HCT116 (cell line): Measurements from ENCODE around the gene OVOL3. TPM values are rescaled to one million over a fixed set of nuclear protein-coding genes. Genes with fewer than 3 reads are reported as not detected.

ENCODE experiments used
- ATAC-seq: fragments of 200-7000 bp; cut with Tn5 transposase; 2 replicates; pipeline ENCODE4 v1.9.1; 2020; ENCODE audit warnings: mild to moderate bottlenecking, moderate library complexity
- Bru-seq: library from RNA; stranded (reverse); fragments of 400-500 nt; gene quantifications from one replicate; lab custom pipeline; 2021; lab: Mats Ljungman, UMichigan
- BruChase-seq, 2 experiments: library from RNA; stranded (reverse); fragments of 400-500 nt; gene quantifications; one replicate each; lab custom pipeline; 2021; lab: Mats Ljungman, UMichigan
- BruUV-seq: library from RNA; stranded (reverse); fragments of 400-500 nt; replicated peaks from 2 replicates; lab custom pipeline; 2021; lab: Mats Ljungman, UMichigan
- CTCF ChIA-PET: fragments of 300-600 bp; sonication (Branson Sonifier 250); formaldehyde crosslinking; loops from one replicate; lab custom pipeline; 2021; ENCODE audit warnings: antibody characterized with exemption; lab: Charles Lee
- POLR2A ChIA-PET: fragments of 300-600, 350-600 bp; sonication (Branson Sonifier 250); formaldehyde crosslinking; loops from one replicate; lab custom pipeline; 2021; ENCODE audit warnings: antibody characterized with exemption; lab: Charles Lee
- RAD21 ChIA-PET, 2 experiments: fragments of 300-600 bp; sonication (Branson Sonifier 250); formaldehyde crosslinking; loops; one replicate each; lab custom pipeline; 2023; ENCODE audit warnings: low total read pairs in 2 of 2; ENCODE audit not compliant: uncharacterized antibody in 2 of 2, unreplicated experiment in 2 of 2, low non-redundant PET in 1 of 2; lab: Charles Lee
- DNase-seq: peaks from one replicate; pipeline ENCODE4 v3.0.0-alpha.2; 2010; ENCODE audit warnings: low read depth, low spot score
- H2AFZ ChIP-seq: fragments of 200-600 bp; shearing (Covaris generic), sonication (generic); 2 replicates; pipeline ENCODE4 v1.6.1; 2017; ENCODE audit warnings: low read depth, mixed run types, mixed read lengths, antibody characterized with exemption, low read length; ENCODE audit not compliant: poor library complexity, severe bottlenecking
- H3K27ac ChIP-seq: 2 replicates; pipeline ENCODE4 v1.5.1; 2012; ENCODE audit warnings: low read depth, low read length
- H3K27me3 ChIP-seq: fragments of 200-600 bp; sonication (generic); 2 replicates; pipeline ENCODE4 v1.6.1; 2016; ENCODE audit warnings: mixed run types, low read length, mixed read lengths; ENCODE audit not compliant: insufficient read depth
- H3K36me3 ChIP-seq, 2 experiments: fragments of 200-500 bp in 1 of 2; fragments of 200-600 bp in 1 of 2; sonication (Bioruptor generic) in 1 of 2; sonication (generic) in 1 of 2; 2 replicates each; pipeline versions ENCODE4 v1.5.1 to v1.6.1; 2014 to 2016; ENCODE audit warnings: low read length in 2 of 2, inconsistent platforms in 1 of 2, mixed read lengths in 1 of 2, mixed run types in 1 of 2; ENCODE audit not compliant: insufficient read depth in 2 of 2, control insufficient read depth in 1 of 2
- H3K4me1 ChIP-seq, 2 experiments: fragments of 200-600 bp in 1 of 2; sonication (generic) in 1 of 2; 2 replicates each; pipeline versions ENCODE4 v1.5.1 to v1.6.1; 2012 to 2017; ENCODE audit warnings: low read length in 2 of 2, inconsistent platforms in 1 of 2, mild to moderate bottlenecking in 1 of 2, mixed read lengths in 1 of 2, mixed run types in 1 of 2, moderate library complexity in 1 of 2; ENCODE audit not compliant: insufficient read depth in 2 of 2, control insufficient read depth in 1 of 2
- H3K4me2 ChIP-seq: fragments of 200-600 bp; sonication (generic); 2 replicates; pipeline ENCODE4 v1.6.1; 2017; ENCODE audit warnings: mixed run types, low read length, mixed read lengths
- H3K4me3 ChIP-seq, 2 experiments: fragments of 200-600 bp in 1 of 2; sonication (generic) in 1 of 2; replicated peaks in 1 of 2; 2 replicates each; pipeline ENCODE4 v1.5.1; 2011 to 2016; ENCODE audit warnings: low read length in 2 of 2, control low read depth in 1 of 2, low read depth in 1 of 2, mild to moderate bottlenecking in 1 of 2, mixed read lengths in 1 of 2, mixed run types in 1 of 2
- H3K79me2 ChIP-seq: fragments of 200-600 bp; sonication (generic); 2 replicates; pipeline ENCODE4 v1.6.1; 2017; ENCODE audit warnings: mild to moderate bottlenecking, mixed run types, low read length, moderate library complexity, mixed read lengths; ENCODE audit not compliant: insufficient read depth
- H3K9ac ChIP-seq: fragments of 200-600 bp; sonication (generic); 2 replicates; pipeline ENCODE4 v1.6.1; 2016; ENCODE audit warnings: low read length, mixed read lengths
- H3K9me2 ChIP-seq: fragments of 200-600 bp; sonication (generic), shearing (Covaris generic); 2 replicates; pipeline ENCODE4 v1.6.1; 2017; ENCODE audit warnings: mixed run types, mild to moderate bottlenecking, moderate library complexity; ENCODE audit not compliant: insufficient read depth
- H3K9me3 ChIP-seq, 2 experiments: fragments of 200-500 bp in 1 of 2; fragments of 200-600 bp in 1 of 2; sonication (Bioruptor generic) in 1 of 2; sonication (generic) in 1 of 2; 2 replicates each; pipeline ENCODE4 v1.6.1; 2014 to 2017; ENCODE audit warnings: low read length in 2 of 2, mixed read lengths in 2 of 2, inconsistent platforms in 1 of 2, low read depth in 1 of 2, mild to moderate bottlenecking in 1 of 2, mixed run types in 1 of 2, moderate library complexity in 1 of 2; ENCODE audit not compliant: control insufficient read depth in 1 of 2, insufficient read depth in 1 of 2
- H4K20me1 ChIP-seq: fragments of 200-600 bp; sonication (generic), shearing (Covaris generic); 2 replicates; pipeline ENCODE4 v1.6.1; 2017; ENCODE audit warnings: mixed run types, mild to moderate bottlenecking, moderate library complexity; ENCODE audit not compliant: insufficient read depth
- CEBPB ChIP-seq: IDR thresholded peaks from 2 replicates; pipeline ENCODE4 v1.6.1; 2012; ENCODE audit warnings: low read depth
- EGR1 ChIP-seq: IDR thresholded peaks from 2 replicates; pipeline ENCODE4 v1.6.1; 2012; ENCODE audit warnings: low read depth
- EZH2phosphoT487 ChIP-seq: fragments of 200-600 bp; IDR thresholded peaks from 2 replicates; pipeline ENCODE4 v1.6.1; 2018; ENCODE audit warnings: antibody characterized with exemption, borderline replicate concordance
- FOSL1 ChIP-seq: IDR thresholded peaks from 2 replicates; pipeline ENCODE4 v1.6.1; 2012; ENCODE audit warnings: low read depth
- JUND ChIP-seq: IDR thresholded peaks from 2 replicates; pipeline ENCODE4 v1.6.1; 2012
- RAD21 ChIP-seq: IDR thresholded peaks from 2 replicates; pipeline ENCODE4 v1.6.1; 2012; ENCODE audit warnings: low read depth, mild to moderate bottlenecking
- SP1 ChIP-seq: IDR thresholded peaks from 2 replicates; pipeline ENCODE4 v1.6.1; 2012; ENCODE audit warnings: low read depth
- SRF ChIP-seq: IDR thresholded peaks from 2 replicates; pipeline ENCODE4 v1.6.1; 2012; ENCODE audit warnings: low read depth
- TCF7L2 ChIP-seq: IDR thresholded peaks from 2 replicates; pipeline ENCODE4 v1.7.0; 2011; ENCODE audit warnings: borderline replicate concordance, inconsistent platforms; ENCODE audit not compliant: insufficient read depth, insufficient read length; ENCODE audit errors: extremely low read depth
- YY1 ChIP-seq: IDR thresholded peaks from 2 replicates; pipeline ENCODE4 v1.6.1; 2011; ENCODE audit warnings: low read length, low read depth, moderate library complexity, mild to moderate bottlenecking; ENCODE audit not compliant: insufficient replicate concordance; ENCODE audit errors: extremely low read depth
- ZNF274 ChIP-seq: fragments of 200-500 bp; sonication (Bioruptor generic); IDR thresholded peaks from 2 replicates; pipeline ENCODE4 v1.6.1; 2014; ENCODE audit warnings: mild to moderate bottlenecking, low read depth, low read length, inconsistent platforms
- intact Hi-C: fragments of 100-400 bp; cut with micrococcal nuclease; formaldehyde crosslinking; loops from 2 replicates; pipeline ENCODE4 v1.10.0; 2022
- long read RNA-seq: library from polyadenylated mRNA; unstranded; transcript quantifications from one replicate; pipeline ENCODE4 v2.0.0, GENCODE V29; 2021; ENCODE audit not compliant: unreplicated experiment
- polyA plus RNA-seq: library from polyadenylated mRNA; unstranded; fragments of >200 nt; gene quantifications from 2 replicates; pipeline ENCODE4 v1.2.1, GENCODE V29; 2012; ENCODE audit warnings: missing spikeins
- total RNA-seq: library from RNA; stranded (reverse); gene quantifications from one replicate; pipeline ENCODE4 v1.2.1, GENCODE V29; 2021; ENCODE audit not compliant: unreplicated experiment
- TF ChIP-seq, protein P1 (sequence below): IDR thresholded peaks from 2 replicates; pipeline ENCODE4 v1.6.1; 2012
- TF ChIP-seq, protein P2 (sequence below): IDR thresholded peaks from 2 replicates; pipeline ENCODE4 v1.6.1; 2011; ENCODE audit warnings: mild to moderate bottlenecking, low read length, moderate library complexity; ENCODE audit not compliant: insufficient replicate concordance; ENCODE audit errors: extremely low read depth
- TF ChIP-seq, protein P3 (sequence below): IDR thresholded peaks from 2 replicates; pipeline ENCODE4 v1.6.1; 2012
- TF ChIP-seq, protein P4 (sequence below), 3 experiments: fragments of 200-600 bp in 1 of 3; sonication (generic) in 1 of 3; IDR thresholded peaks in 2 of 3; conservative IDR thresholded peaks in 1 of 3; 2 replicates each; pipeline ENCODE4 v1.5.1; 2012 to 2017; ENCODE audit warnings: low read depth in 2 of 3, low read length in 2 of 3, antibody characterized with exemption in 1 of 3, borderline replicate concordance in 1 of 3, control low read depth in 1 of 3, mild to moderate bottlenecking in 1 of 3, mixed read lengths in 1 of 3, mixed run types in 1 of 3, moderate library complexity in 1 of 3; ENCODE audit not compliant: insufficient read depth in 1 of 3

The OVOL3 gene
- total RNA-seq (not detected), Bru-seq, nascent RNA (percentile 14 among the genes with signal in this experiment), BruChase-seq, experiment 1, labeled RNA remaining after a 6-hour chase (percentile 34 among the genes with signal in this experiment), BruChase-seq, experiment 2, labeled RNA remaining after a 2-hour chase (percentile 14 among the genes with signal in this experiment)
- 0.21 TPM in 1 of 2 replicates, not detected in the other for polyA plus RNA-seq
- long read RNA-seq, result 0 reads

DNA sequence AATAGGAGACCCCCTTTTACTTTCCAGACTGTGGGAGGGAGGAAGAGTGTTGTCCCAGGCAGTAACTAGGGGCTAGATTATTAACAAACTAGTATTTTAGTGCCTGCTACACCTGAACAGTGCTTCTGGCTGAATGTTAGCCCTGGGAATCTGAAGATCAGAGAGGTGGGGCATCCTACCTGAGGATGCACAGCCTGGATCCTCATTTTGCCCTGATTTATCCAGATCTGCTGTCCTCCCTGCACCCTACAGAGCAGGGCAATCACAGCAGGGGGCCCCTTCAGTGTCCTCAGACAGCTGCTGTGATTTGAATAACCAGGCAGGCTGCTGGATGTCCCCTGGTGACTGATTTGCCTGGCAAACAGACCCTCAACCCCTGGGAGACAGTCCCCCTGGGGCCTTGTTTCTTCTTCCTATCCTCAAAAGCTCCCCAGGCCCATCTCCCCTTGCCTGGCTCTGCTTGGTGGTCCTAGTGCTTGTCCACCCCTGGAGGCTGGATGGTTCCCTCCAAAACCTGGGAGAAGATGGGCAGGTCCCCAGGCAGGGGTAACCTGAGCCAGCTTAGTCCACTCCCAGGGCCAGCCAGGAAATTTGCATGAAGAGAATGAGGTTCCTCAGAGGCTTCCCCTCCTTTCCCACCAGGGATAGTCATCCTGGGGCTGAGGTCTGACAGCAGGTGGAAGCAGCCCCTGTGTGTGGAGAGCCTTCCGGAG lies at the start of gene OVOL3:
TSS of gene OVOL3 (plus strand) at position 657 of the 713 bp plus-strand sequence. CDS start 60 bp downstream, outside the sequence.
- TF ChIP-seq JUND (no peak), CEBPB (no peak), FOSL1 (no peak), TCF7L2 (no peak), SP1 (no peak), EZH2phosphoT487 (no peak), YY1 (no peak), SRF (no peak), RAD21 (no peak), EGR1 (no peak), ZNF274 (no peak)
- TF ChIP-seq, protein P1, sequence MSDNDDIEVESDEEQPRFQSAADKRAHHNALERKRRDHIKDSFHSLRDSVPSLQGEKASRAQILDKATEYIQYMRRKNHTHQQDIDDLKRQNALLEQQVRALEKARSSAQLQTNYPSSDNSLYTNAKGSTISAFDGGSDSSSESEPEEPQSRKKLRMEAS, result no peak
- TF ChIP-seq, protein P2, sequence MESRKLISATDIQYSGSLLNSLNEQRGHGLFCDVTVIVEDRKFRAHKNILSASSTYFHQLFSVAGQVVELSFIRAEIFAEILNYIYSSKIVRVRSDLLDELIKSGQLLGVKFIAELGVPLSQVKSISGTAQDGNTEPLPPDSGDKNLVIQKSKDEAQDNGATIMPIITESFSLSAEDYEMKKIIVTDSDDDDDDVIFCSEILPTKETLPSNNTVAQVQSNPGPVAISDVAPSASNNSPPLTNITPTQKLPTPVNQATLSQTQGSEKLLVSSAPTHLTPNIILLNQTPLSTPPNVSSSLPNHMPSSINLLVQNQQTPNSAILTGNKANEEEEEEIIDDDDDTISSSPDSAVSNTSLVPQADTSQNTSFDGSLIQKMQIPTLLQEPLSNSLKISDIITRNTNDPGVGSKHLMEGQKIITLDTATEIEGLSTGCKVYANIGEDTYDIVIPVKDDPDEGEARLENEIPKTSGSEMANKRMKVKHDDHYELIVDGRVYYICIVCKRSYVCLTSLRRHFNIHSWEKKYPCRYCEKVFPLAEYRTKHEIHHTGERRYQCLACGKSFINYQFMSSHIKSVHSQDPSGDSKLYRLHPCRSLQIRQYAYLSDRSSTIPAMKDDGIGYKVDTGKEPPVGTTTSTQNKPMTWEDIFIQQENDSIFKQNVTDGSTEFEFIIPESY, result no peak
- TF ChIP-seq, protein P3, sequence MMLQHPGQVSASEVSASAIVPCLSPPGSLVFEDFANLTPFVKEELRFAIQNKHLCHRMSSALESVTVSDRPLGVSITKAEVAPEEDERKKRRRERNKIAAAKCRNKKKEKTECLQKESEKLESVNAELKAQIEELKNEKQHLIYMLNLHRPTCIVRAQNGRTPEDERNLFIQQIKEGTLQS, result no peak
- TF ChIP-seq, protein P4, sequence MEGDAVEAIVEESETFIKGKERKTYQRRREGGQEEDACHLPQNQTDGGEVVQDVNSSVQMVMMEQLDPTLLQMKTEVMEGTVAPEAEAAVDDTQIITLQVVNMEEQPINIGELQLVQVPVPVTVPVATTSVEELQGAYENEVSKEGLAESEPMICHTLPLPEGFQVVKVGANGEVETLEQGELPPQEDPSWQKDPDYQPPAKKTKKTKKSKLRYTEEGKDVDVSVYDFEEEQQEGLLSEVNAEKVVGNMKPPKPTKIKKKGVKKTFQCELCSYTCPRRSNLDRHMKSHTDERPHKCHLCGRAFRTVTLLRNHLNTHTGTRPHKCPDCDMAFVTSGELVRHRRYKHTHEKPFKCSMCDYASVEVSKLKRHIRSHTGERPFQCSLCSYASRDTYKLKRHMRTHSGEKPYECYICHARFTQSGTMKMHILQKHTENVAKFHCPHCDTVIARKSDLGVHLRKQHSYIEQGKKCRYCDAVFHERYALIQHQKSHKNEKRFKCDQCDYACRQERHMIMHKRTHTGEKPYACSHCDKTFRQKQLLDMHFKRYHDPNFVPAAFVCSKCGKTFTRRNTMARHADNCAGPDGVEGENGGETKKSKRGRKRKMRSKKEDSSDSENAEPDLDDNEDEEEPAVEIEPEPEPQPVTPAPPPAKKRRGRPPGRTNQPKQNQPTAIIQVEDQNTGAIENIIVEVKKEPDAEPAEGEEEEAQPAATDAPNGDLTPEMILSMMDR (IDR thresholded peaks at IDR 0.05 in 2 of 3, conservative IDR thresholded peaks at IDR 0.05 in 1 of 3; ENCODE audit: borderline replicate concordance in 1 of 3, insufficient read depth in 1 of 3, low read depth in 2 of 3, low read length in 2 of 3), result no peak
- no peak within 1 kb of the TSS for H3K9ac ChIP-seq
- BruUV-seq, result no TSS peak
- no peaks in the 10 kb centered on the region for H3K27me3 ChIP-seq
- peaks cover 6 to 9% of the 10 kb centered on the region in 2 experiments; a peak in 3 of 4 replicates for H3K36me3 ChIP-seq
- no peak within 1 kb of the TSS for H2AFZ ChIP-seq
- RAD21 ChIA-PET, result no interaction called here
- DNase-seq (no peak), ATAC-seq (no peak)
- peaks cover 19% of the 10 kb centered on the region for H3K79me2 ChIP-seq
- H3K4me1 ChIP-seq, result peaks cover 0 to 14% of the 10 kb centered on the region in 2 experiments; a peak in 1 of 4 replicates
- H3K9me3 ChIP-seq, result no peaks in the 10 kb centered on the region
- no peak within 1 kb of the TSS for H3K4me3 ChIP-seq
- H3K27ac ChIP-seq, result no peak within 1 kb of the TSS
- H3K9me2 ChIP-seq, result no peaks in the 10 kb centered on the region
- H4K20me1 ChIP-seq, result no peaks in the 10 kb centered on the region
- intact Hi-C loops, result loop anchor here (10.0 kb wide), 1 partner anchor 106 kb away; the partner anchor contains the start of gene SYNE4
- CTCF ChIA-PET, result no interaction called here
- POLR2A ChIA-PET, result no interaction called here
- H3K4me2 ChIP-seq, result no peak within 1 kb of the TSS
